ENCODE results near the gene ARHGAP21.
A peak's percentile ranks its signal among the peaks of the same experiment; 100 is the strongest.
"Not testable (repeated sequence)": the region's sequence is repeated elsewhere in the genome, so short reads cannot be mapped to it uniquely, and the experiment has no call there.

The ARHGAP21 gene

DNA sequence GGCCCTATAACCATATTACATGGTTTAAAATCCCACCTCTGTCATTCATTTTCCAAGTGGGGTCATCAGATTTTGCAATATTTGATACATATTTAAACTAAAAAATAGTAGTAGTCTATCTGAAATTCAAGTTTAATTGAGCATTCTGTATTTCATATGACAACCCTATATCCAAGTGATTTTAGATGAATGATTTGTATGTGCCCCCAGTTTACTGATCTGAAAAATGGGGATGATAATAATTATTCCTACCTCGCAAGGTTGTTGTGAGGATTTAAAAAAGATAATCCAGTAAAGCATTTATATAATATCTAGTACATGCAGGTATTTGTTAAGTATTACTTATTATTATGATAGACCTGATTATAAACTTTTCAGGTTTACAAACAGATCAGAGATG lies 84.6 kb downstream of the ARHGAP21 start:
- TF ChIP-seq, protein P1, sequence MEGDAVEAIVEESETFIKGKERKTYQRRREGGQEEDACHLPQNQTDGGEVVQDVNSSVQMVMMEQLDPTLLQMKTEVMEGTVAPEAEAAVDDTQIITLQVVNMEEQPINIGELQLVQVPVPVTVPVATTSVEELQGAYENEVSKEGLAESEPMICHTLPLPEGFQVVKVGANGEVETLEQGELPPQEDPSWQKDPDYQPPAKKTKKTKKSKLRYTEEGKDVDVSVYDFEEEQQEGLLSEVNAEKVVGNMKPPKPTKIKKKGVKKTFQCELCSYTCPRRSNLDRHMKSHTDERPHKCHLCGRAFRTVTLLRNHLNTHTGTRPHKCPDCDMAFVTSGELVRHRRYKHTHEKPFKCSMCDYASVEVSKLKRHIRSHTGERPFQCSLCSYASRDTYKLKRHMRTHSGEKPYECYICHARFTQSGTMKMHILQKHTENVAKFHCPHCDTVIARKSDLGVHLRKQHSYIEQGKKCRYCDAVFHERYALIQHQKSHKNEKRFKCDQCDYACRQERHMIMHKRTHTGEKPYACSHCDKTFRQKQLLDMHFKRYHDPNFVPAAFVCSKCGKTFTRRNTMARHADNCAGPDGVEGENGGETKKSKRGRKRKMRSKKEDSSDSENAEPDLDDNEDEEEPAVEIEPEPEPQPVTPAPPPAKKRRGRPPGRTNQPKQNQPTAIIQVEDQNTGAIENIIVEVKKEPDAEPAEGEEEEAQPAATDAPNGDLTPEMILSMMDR (conservative IDR thresholded peaks at IDR 0.05; ENCODE audit: low read depth, low read length), result no peak
- no peak overlapping the region for H3K4me3 ChIP-seq (ENCODE audit: low read depth, low read length)
- no peak for DNase-seq (ENCODE audit: low read depth)

GRCh38 chr10:24625778-24626177 lies 97.9 kb downstream of the ARHGAP21 start:
- H3K4me3 ChIP-seq (ENCODE audit: low read depth, low read length), result no peak overlapping the region
- no peak for DNase-seq (ENCODE audit: low read depth)
- TF ChIP-seq, protein P1 (conservative IDR thresholded peaks at IDR 0.05; ENCODE audit: low read depth, low read length), result no peak

GRCh38 chr10:24623383-24623782 lies 100.3 kb downstream of the ARHGAP21 start:
- DNase-seq (ENCODE audit: low read depth), result no peak
- TF ChIP-seq, protein P1 (conservative IDR thresholded peaks at IDR 0.05; ENCODE audit: low read depth, low read length), result no peak
- no peak overlapping the region for H3K4me3 ChIP-seq (ENCODE audit: low read depth, low read length)

- no peak overlapping the region for H3K4me3 ChIP-seq (ENCODE audit: low read depth, low read length)
- TF ChIP-seq, protein P1 (conservative IDR thresholded peaks at IDR 0.05; ENCODE audit: low read depth, low read length), result no peak
- peak; percentile 61 for DNase-seq (ENCODE audit: low read depth)
Measured at GRCh38 chr10:24622781-24623301, 100.8 kb downstream of the ARHGAP21 start.

GRCh38 chr10:24621035-24621795 lies 102.5 kb downstream of the ARHGAP21 start:
- not testable (repeated sequence) for DNase-seq (ENCODE audit: low read depth)

GRCh38 chr10:24619994-24620310 lies 103.7 kb downstream of the ARHGAP21 start:
- DNase-seq (ENCODE audit: low read depth); H3K4me3 ChIP-seq (ENCODE audit: low read depth, low read length): not testable (repeated sequence)

More at GRCh38 chr10:24621035-24621795, 102.5 kb downstream of the ARHGAP21 start:
- H3K4me3 ChIP-seq (ENCODE audit: low read depth, low read length), result not testable (repeated sequence)

- DNase-seq (ENCODE audit: low read depth); H3K4me3 ChIP-seq (ENCODE audit: low read depth, low read length): not testable (repeated sequence)
Measured at GRCh38 chr10:24619291-24619993, 104.2 kb downstream of the ARHGAP21 start.

DNA sequence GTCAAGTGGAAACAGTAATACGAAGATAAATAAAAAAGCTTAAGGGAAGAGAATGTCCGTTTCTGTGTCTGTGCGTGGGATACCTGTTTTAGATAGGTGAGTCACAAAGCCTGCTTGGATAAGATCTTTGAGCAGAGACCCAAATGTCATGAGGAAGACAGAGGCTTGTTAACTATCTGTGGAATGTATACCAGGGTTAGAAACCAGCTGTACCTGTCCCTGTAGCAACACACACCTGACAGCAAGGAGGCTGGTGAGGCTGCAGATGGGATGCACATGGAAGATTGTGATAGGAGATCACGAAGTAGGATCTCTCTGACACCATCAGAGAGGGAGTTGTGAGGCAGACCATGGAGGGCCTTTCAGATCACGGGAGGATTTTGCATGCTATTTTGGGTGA lies 105.3 kb downstream of the ARHGAP21 start:
- no peak overlapping the region for H3K4me3 ChIP-seq (ENCODE audit: low read depth, low read length)
- no peak for DNase-seq (ENCODE audit: low read depth)
- TF ChIP-seq, protein P1 (conservative IDR thresholded peaks at IDR 0.05; ENCODE audit: low read depth, low read length), result no peak

Data from choroid plexus epithelial cell (primary cell).